Mesenchymal stem cell (in vitro differentiated cells and primary cell): Measurements from ENCODE around the gene TIMM23.

Experiments
- DNase-seq: peaks from one replicate; pipeline ENCODE4 v3.0.0-alpha.2; 2013
- H2AFZ ChIP-seq: one replicate; pipeline ENCODE4 v1.6.1; 2013; ENCODE audit warnings: low read depth, mild to moderate bottlenecking, control low read depth, inconsistent platforms, low read length, moderate library complexity
- H2AK5ac ChIP-seq: 2 replicates; pipeline ENCODE4 v1.6.1; 2013; ENCODE audit warnings: low read length, moderate library complexity, mild to moderate bottlenecking, inconsistent platforms; ENCODE audit not compliant: severe bottlenecking
- H2BK120ac ChIP-seq: one replicate; pipeline ENCODE4 v1.6.1; 2013; ENCODE audit warnings: low read depth, mild to moderate bottlenecking, inconsistent platforms, low read length, moderate library complexity
- H2BK12ac ChIP-seq, 2 experiments: one replicate each; pipeline ENCODE4 v1.6.1; 2013; ENCODE audit warnings: inconsistent platforms in 2 of 2, low read length in 2 of 2, mild to moderate bottlenecking in 2 of 2, moderate library complexity in 2 of 2, control low read depth in 1 of 2
- H2BK15ac ChIP-seq: one replicate; pipeline ENCODE4 v1.6.1; 2013; ENCODE audit warnings: mild to moderate bottlenecking, low read depth, inconsistent platforms; ENCODE audit not compliant: poor library complexity, severe bottlenecking
- H2BK5ac ChIP-seq: 2 replicates; pipeline ENCODE4 v1.6.1; 2013; ENCODE audit warnings: low read depth, mild to moderate bottlenecking, low read length, control low read depth, inconsistent platforms; ENCODE audit not compliant: poor library complexity, severe bottlenecking
- H3K14ac ChIP-seq, 2 experiments: one replicate each; pipeline ENCODE4 v1.6.1; 2013; ENCODE audit warnings: inconsistent platforms in 2 of 2, low read length in 2 of 2, control low read depth in 1 of 2, mild to moderate bottlenecking in 1 of 2, moderate library complexity in 1 of 2
- H3K18ac ChIP-seq, 2 experiments: one replicate each; pipeline ENCODE4 v1.6.1; 2013; ENCODE audit warnings: inconsistent platforms in 2 of 2, low read length in 2 of 2, control low read depth in 1 of 2, low read depth in 1 of 2, mild to moderate bottlenecking in 1 of 2
- H3K23ac ChIP-seq, 2 experiments: one replicate each; pipeline ENCODE4 v1.6.1; 2013; ENCODE audit warnings: inconsistent platforms in 2 of 2, low read length in 2 of 2, mild to moderate bottlenecking in 2 of 2, moderate library complexity in 2 of 2, control low read depth in 1 of 2
- H3K27ac ChIP-seq: 2 replicates; pipeline ENCODE4 v1.5.1; 2013; ENCODE audit warnings: mild to moderate bottlenecking, moderate library complexity, low read length, control low read depth, inconsistent platforms; ENCODE audit not compliant: poor library complexity, severe bottlenecking
- H3K27me3 ChIP-seq, 2 experiments: 2 replicates each; pipeline versions ENCODE4 v1.6.1 to v1.7.0; 2013; ENCODE audit warnings: low read length in 2 of 2, mild to moderate bottlenecking in 2 of 2, moderate library complexity in 2 of 2, control low read depth in 1 of 2, inconsistent platforms in 1 of 2; ENCODE audit not compliant: control insufficient read depth in 1 of 2, insufficient read depth in 1 of 2
- H3K36me3 ChIP-seq, 2 experiments: 2 replicates each; pipeline versions ENCODE4 v1.6.1 to v1.7.0; 2013; ENCODE audit warnings: low read length in 2 of 2, control low read depth in 1 of 2, inconsistent platforms in 1 of 2, low read depth in 1 of 2, mild to moderate bottlenecking in 1 of 2; ENCODE audit not compliant: insufficient read depth in 2 of 2, control insufficient read depth in 1 of 2
- H3K4ac ChIP-seq, 2 experiments: one replicate each; pipeline ENCODE4 v1.6.1; 2013; ENCODE audit warnings: inconsistent platforms in 2 of 2, low read length in 2 of 2, mild to moderate bottlenecking in 2 of 2, moderate library complexity in 2 of 2, control low read depth in 1 of 2, low read depth in 1 of 2
- H3K4me1 ChIP-seq: 2 replicates; pipeline ENCODE4 v1.6.1; 2013; ENCODE audit warnings: low read depth, low read length, control low read depth; ENCODE audit not compliant: control insufficient read depth, insufficient read depth
- H3K4me2 ChIP-seq: 2 replicates; pipeline ENCODE4 v1.6.1; 2013; ENCODE audit warnings: low read length, mild to moderate bottlenecking, inconsistent platforms; ENCODE audit not compliant: poor library complexity, severe bottlenecking
- H3K4me3 ChIP-seq, 2 experiments: 2 replicates each; pipeline versions ENCODE4 v1.5.1 to v1.7.0; 2013; ENCODE audit warnings: low read length in 2 of 2, mild to moderate bottlenecking in 2 of 2, control low read depth in 1 of 2, low read depth in 1 of 2; ENCODE audit not compliant: insufficient read depth in 1 of 2
- H3K79me1 ChIP-seq: replicated peaks from 2 replicates; pipeline ENCODE4 v1.6.1; 2013; ENCODE audit warnings: mild to moderate bottlenecking, control low read depth, low read length, inconsistent platforms; ENCODE audit not compliant: poor library complexity, severe bottlenecking
- H3K9ac ChIP-seq: 2 replicates; pipeline ENCODE4 v1.7.0; 2013; ENCODE audit warnings: mild to moderate bottlenecking, low read length, moderate library complexity
- H3K9me3 ChIP-seq: 2 replicates; pipeline ENCODE4 v1.7.0; 2013; ENCODE audit warnings: mild to moderate bottlenecking, low read length; ENCODE audit not compliant: control insufficient read depth
- H4K8ac ChIP-seq: one replicate; pipeline ENCODE4 v1.6.1; 2013; ENCODE audit warnings: inconsistent platforms, mild to moderate bottlenecking, low read length, moderate library complexity
- H4K91ac ChIP-seq: one replicate; pipeline ENCODE4 v1.6.1; 2013; ENCODE audit warnings: mild to moderate bottlenecking, low read length, inconsistent platforms
- WGBS: methylation state at CpG from one replicate; pipeline ENCODE4 v1.1.7; 2013; ENCODE audit warnings: mixed read lengths; 5-methylcytosine and 5-hydroxymethylcytosine counted together

TIMM23 gene

GRCh38 chr10:46016811-46017210 lies 44.5 kb downstream of the TIMM23 start:
- no peak overlapping the region for H3K4ac ChIP-seq
- H3K79me1 ChIP-seq = peaks cover 12% of the 10 kb centered on the region
- H3K27me3 ChIP-seq = no peaks in the 10 kb centered on the region
- DNase-seq = no peak
- no peak overlapping the region for H2BK12ac ChIP-seq
- no peak overlapping the region for H3K4me3 ChIP-seq
- no peak overlapping the region for H3K23ac ChIP-seq
- H3K4me1 ChIP-seq = peaks cover 12% of the 10 kb centered on the region
- no peak overlapping the region for H2AK5ac ChIP-seq
- H2BK5ac ChIP-seq = no peak overlapping the region
- H3K36me3 ChIP-seq = peaks cover 14 to 44% of the 10 kb centered on the region in 2 experiments
- no peak overlapping the region for H4K8ac ChIP-seq
- H2BK120ac ChIP-seq = no peak overlapping the region
- H3K9me3 ChIP-seq = no peaks in the 10 kb centered on the region
- H3K9ac ChIP-seq = peak overlapping the region; percentile 21
- no peak overlapping the region for H3K18ac ChIP-seq
- H3K14ac ChIP-seq = no peak overlapping the region
- WGBS = no CpG with 5 or more reads among the region's 1 CpG
- H3K27ac ChIP-seq = no peak overlapping the region
- H2AFZ ChIP-seq = no peak overlapping the region
- H3K4me2 ChIP-seq = no peak overlapping the region
- no peak overlapping the region for H4K91ac ChIP-seq
- no peak overlapping the region for H2BK15ac ChIP-seq

DNA sequence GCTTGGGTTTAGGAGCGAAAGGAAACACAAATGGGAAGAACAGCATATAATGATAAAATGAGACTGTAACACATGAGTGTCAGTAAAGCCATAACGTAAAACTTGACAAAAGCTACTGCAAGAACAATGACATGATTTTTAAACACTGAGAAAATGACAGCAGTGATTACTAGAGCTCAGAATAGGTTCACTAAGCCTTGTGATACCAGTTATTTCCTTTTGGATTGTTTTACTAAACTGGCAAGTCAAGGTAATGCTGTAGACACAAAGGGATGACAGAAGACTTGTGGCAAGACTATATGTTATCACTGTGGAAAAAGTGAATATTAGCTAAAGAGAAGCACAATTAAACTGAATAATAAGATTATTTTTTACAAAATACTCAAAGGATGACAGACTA lies 45.4 kb downstream of the TIMM23 start:
- Histone ChIP-seq H3K18ac (no peak overlapping the region), H4K8ac (no peak overlapping the region), H4K91ac (no peak overlapping the region), H3K14ac (no peak overlapping the region), H3K4me2 (no peak overlapping the region), H3K9me3 (no peaks in the 10 kb centered on the region), H3K23ac (no peak overlapping the region), H2BK15ac (no peak overlapping the region), H2BK5ac (no peak overlapping the region), H2BK12ac (no peak overlapping the region), H3K27ac (no peak overlapping the region), H3K79me1 (peaks cover 12% of the 10 kb centered on the region), H3K27me3 (no peaks in the 10 kb centered on the region), H3K9ac (peak overlapping the region; percentile 32), H2AFZ (no peak overlapping the region), H2AK5ac (no peak overlapping the region), H3K36me3 (peaks cover 12 to 34% of the 10 kb centered on the region in 2 experiments), H2BK120ac (no peak overlapping the region), H3K4ac (no peak overlapping the region), H3K4me3 (no peak overlapping the region), H3K4me1 (peaks cover 14% of the 10 kb centered on the region)
- DNase-seq = no peak
- WGBS = 100% methylated on average over 2 of the region's 2 CpGs

DNA sequence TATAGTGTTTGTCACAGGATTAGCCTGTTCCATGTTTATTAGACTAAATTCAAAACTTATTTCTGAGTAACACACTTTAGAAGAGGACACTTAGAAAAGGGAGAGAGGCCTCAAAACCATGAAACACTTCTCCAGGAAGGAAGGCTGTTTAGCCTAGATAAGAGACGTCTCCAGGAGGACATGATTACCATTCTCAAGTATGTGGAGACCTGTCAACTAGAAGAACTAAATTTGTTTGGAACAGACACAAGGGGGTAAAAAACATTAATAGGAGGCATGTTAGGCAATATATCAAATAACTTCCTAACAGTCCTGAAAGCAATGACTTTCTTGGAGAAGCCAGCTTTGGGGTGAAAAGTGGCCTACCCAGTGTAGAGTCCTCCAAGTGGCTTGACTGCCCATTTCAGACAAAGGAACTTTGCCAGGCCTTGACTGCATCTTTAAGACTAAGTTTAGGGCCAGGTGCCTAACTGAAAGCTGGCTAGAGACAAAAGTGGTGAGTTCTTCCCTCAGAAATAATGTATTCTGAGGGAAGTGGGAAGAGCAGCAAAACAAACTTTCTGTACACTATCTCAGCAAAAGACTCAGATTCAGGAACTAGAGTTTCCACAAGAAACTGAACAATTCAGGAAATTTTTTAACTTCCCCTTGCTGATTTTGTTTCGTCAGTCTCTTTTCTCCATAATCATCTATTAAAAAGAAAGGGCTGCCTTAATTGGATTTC lies 46.3 kb downstream of the TIMM23 start:
- H2BK15ac ChIP-seq = no peak overlapping the region
- peak; percentile 52 for DNase-seq
- no peak overlapping the region for H2AFZ ChIP-seq
- peaks cover 18% of the 10 kb centered on the region for H3K4me1 ChIP-seq
- no peak overlapping the region for H2AK5ac ChIP-seq
- no peaks in the 10 kb centered on the region for H3K27me3 ChIP-seq
- H3K36me3 ChIP-seq = peaks cover 10 to 26% of the 10 kb centered on the region in 2 experiments
- H3K4ac ChIP-seq = no peak overlapping the region
- H3K9me3 ChIP-seq = no peaks in the 10 kb centered on the region
- no peak overlapping the region for H4K91ac ChIP-seq
- peak overlapping the region; percentile 32 for H3K9ac ChIP-seq
- H3K14ac ChIP-seq = no peak overlapping the region
- peaks cover 8% of the 10 kb centered on the region for H3K79me1 ChIP-seq
- 48% methylated on average over 2 of the region's 2 CpGs for WGBS
- no peak overlapping the region for H3K27ac ChIP-seq
- H3K18ac ChIP-seq = peak overlapping the region in 1 of 2 experiments; percentile 48
- H2BK120ac ChIP-seq = no peak overlapping the region
- H3K4me2 ChIP-seq = no peak overlapping the region
- no peak overlapping the region for H3K4me3 ChIP-seq
- no peak overlapping the region for H2BK12ac ChIP-seq
- H2BK5ac ChIP-seq = no peak overlapping the region
- no peak overlapping the region for H4K8ac ChIP-seq
- no peak overlapping the region for H3K23ac ChIP-seq

- H3K36me3 ChIP-seq = peaks cover 7 to 22% of the 10 kb centered on the region in 2 experiments
- H2BK15ac ChIP-seq = no peak overlapping the region
- no peak overlapping the region for H2BK120ac ChIP-seq
- peaks cover 8% of the 10 kb centered on the region for H3K79me1 ChIP-seq
- no peak overlapping the region for H3K27ac ChIP-seq
- H3K14ac ChIP-seq = peak overlapping the region in 1 of 2 experiments; percentile 26
- no peak overlapping the region for H3K9ac ChIP-seq
- 93% methylated on average over 3 of the region's 3 CpGs for WGBS
- peak overlapping the region in 1 of 2 experiments; percentile 57 for H3K18ac ChIP-seq
- no peaks in the 10 kb centered on the region for H3K9me3 ChIP-seq
- no peak overlapping the region for H4K8ac ChIP-seq
- DNase-seq = no peak
- H2AK5ac ChIP-seq = no peak overlapping the region
- no peak overlapping the region for H4K91ac ChIP-seq
- H3K27me3 ChIP-seq = no peaks in the 10 kb centered on the region
- no peak overlapping the region for H3K23ac ChIP-seq
- no peak overlapping the region for H3K4ac ChIP-seq
- peaks cover 17% of the 10 kb centered on the region for H3K4me1 ChIP-seq
- H3K4me2 ChIP-seq = no peak overlapping the region
- no peak overlapping the region for H3K4me3 ChIP-seq
- no peak overlapping the region for H2BK12ac ChIP-seq
- no peak overlapping the region for H2BK5ac ChIP-seq
- H2AFZ ChIP-seq = no peak overlapping the region
Measured at GRCh38 chr10:46019177-46019528, 46.9 kb downstream of the TIMM23 start.
